WERI-Rb-1 (cell line): ENCODE measurements around the gene PLOD3.

Experiments used
- DNase-seq: peaks from one replicate; pipeline ENCODE4 v3.0.0-alpha.2; 2020
- H3K27ac ChIP-seq: fragments of 250-450 bp; sonication (Bioruptor Pico); 2 replicates; pipeline ENCODE4 v1.5.1; 2020; ENCODE audit warnings: mild to moderate bottlenecking, moderate library complexity
- H3K27me3 ChIP-seq: fragments of 250-450 bp; sonication (Bioruptor Pico); 2 replicates; pipeline ENCODE4 v1.5.1; 2021; ENCODE audit warnings: mild to moderate bottlenecking, low read depth, moderate library complexity; ENCODE audit not compliant: insufficient read depth, severe bottlenecking
- H3K36me3 ChIP-seq: fragments of 250-450 bp; sonication (Bioruptor Pico); 2 replicates; pipeline ENCODE4 v1.5.1; 2020; ENCODE audit warnings: mild to moderate bottlenecking, moderate library complexity
- H3K4me3 ChIP-seq: 2 replicates; pipeline ENCODE4 v1.5.1; 2011; ENCODE audit warnings: low read depth, mild to moderate bottlenecking, control low read depth, low read length
- H3K9me3 ChIP-seq: fragments of 250-450 bp; sonication (Bioruptor Pico); 2 replicates; pipeline ENCODE4 v1.5.1; 2021; ENCODE audit warnings: mild to moderate bottlenecking, moderate library complexity; ENCODE audit not compliant: severe bottlenecking
- TF ChIP-seq, protein P1 (sequence below): IDR thresholded peaks from 2 replicates; pipeline ENCODE4 v1.5.1; 2011; ENCODE audit warnings: low read depth, mild to moderate bottlenecking, control low read depth, inconsistent platforms, low read length

Gene PLOD3

DNA sequence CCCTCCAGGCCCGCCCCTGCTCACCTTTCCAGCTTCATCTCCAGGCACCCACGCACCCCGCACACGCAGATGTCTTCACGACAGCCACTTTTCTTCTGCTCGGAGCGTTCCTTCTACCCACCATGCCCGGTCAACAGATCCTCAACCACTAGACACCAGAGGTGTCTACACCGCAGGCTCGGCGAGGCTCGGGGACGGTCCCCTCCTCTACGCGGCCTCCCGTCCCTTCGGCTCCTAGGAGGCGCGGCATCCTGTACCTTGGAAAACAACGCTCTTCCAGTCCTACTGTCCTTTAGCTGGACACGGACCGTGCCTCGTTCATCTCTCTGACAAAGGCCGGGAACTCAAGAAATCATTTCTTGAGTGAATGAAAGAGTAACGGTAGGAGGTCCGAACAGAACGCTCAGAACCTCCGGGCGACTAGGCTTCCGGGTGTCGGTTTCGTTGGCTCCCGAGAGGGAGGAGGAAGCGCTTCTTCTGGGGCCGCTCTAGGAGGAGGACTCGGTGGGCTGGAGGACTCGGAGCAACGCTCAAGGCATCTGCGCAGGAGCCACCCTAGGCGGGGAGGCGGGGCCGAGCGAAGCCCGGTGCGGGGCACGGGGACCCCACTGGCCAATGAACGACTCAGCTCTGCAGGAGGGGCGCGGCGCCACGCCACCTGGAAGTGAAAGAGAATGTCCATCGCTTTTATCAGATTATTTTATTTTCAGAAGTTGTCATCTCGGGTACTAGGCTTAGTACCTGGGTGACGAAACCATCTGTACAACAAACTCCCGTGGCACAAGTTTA lies 34.7 kb upstream of the PLOD3 start:
- H3K9me3 ChIP-seq, result no peaks in the 10 kb centered on the region
- H3K27me3 ChIP-seq, result peaks cover 39% of the 10 kb centered on the region
- peak overlapping the region; percentile 72 for H3K4me3 ChIP-seq
- H3K27ac ChIP-seq, result peak overlapping the region; percentile 75
- peak; percentile 99 for DNase-seq
- TF ChIP-seq, protein P1, sequence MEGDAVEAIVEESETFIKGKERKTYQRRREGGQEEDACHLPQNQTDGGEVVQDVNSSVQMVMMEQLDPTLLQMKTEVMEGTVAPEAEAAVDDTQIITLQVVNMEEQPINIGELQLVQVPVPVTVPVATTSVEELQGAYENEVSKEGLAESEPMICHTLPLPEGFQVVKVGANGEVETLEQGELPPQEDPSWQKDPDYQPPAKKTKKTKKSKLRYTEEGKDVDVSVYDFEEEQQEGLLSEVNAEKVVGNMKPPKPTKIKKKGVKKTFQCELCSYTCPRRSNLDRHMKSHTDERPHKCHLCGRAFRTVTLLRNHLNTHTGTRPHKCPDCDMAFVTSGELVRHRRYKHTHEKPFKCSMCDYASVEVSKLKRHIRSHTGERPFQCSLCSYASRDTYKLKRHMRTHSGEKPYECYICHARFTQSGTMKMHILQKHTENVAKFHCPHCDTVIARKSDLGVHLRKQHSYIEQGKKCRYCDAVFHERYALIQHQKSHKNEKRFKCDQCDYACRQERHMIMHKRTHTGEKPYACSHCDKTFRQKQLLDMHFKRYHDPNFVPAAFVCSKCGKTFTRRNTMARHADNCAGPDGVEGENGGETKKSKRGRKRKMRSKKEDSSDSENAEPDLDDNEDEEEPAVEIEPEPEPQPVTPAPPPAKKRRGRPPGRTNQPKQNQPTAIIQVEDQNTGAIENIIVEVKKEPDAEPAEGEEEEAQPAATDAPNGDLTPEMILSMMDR, result no peak
- H3K36me3 ChIP-seq, result peaks cover 10% of the 10 kb centered on the region

DNA sequence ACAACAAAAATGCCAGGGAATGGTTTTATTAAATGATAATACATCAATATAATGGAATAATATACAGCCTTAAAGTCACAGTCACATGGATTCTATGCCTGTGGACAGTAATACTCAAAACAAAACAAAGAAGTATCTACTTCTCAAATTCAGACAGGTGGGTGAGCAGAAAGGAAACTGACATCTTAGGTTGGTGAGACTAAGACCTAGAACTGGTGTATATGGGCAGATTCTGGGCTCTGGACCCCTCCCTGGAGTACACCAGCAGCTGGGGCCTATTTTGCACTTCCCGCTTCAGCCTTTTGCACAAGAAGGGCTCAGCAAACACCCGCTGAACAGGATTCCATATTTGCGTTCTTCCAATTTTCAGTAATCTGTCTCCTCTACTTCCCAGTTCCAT lies 32.9 kb upstream of the PLOD3 start:
- TF ChIP-seq, protein P1, result no peak
- H3K9me3 ChIP-seq, result no peaks in the 10 kb centered on the region
- no peak for DNase-seq
- peaks cover 24% of the 10 kb centered on the region for H3K27me3 ChIP-seq
- H3K4me3 ChIP-seq, result no peak overlapping the region
- H3K27ac ChIP-seq, result no peak overlapping the region
- H3K36me3 ChIP-seq, result peaks cover 16% of the 10 kb centered on the region

DNA sequence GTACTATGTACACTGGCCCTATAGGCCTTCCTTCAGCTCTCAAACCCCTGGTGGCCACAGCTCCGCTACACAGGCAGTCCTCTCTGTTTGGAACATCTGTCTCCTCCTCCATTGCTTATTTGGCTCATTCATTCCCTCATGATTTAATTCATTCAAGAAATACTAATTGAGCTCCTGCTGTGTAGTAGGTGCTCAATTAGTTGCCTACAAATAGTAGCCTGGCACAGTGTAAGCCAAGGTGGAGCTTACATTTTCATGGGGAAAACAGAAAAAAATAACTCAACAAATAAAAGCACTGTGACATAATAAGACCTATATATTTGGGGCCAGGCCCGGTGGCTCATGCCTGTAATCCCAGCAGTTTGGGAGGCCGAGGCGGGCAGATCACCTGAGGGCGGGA lies 30.9 kb upstream of the PLOD3 start:
- Histone ChIP-seq H3K27me3 (peaks cover 9% of the 10 kb centered on the region), H3K9me3 (no peaks in the 10 kb centered on the region), H3K36me3 (peaks cover 21% of the 10 kb centered on the region), H3K4me3 (no peak overlapping the region), H3K27ac (no peak overlapping the region)
- TF ChIP-seq, protein P1, result no peak
- DNase-seq, result no peak

DNA sequence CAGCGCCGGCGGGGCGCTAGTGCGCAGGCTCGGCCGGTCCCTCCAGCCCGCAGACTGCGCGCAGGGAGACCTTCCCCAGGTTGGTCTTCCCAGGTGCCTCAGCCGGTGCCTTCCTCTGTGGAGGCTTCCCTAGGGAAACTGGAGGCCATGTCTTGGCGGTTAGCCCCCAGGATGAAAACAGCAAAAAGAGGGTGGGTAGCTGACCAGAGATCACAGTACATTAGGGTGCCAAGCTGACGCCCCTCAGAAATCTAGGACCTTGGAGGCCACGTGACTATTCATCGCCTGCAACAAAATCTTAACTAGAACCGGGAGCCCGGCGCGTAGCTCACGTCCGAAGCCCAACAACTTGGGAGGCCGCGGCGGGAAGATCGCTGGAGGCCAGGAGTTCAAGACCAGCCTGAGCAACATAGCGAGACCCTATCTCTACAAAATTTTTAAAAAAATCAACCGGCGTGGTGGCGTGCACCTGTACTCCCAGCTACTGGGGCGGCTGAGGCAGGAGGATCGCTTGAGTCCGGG lies 27.8 kb upstream of the PLOD3 start:
- peak overlapping the region; percentile 86 for H3K27ac ChIP-seq
- peak overlapping the region; percentile 78 for H3K4me3 ChIP-seq
- no peaks in the 10 kb centered on the region for H3K9me3 ChIP-seq
- no peak for DNase-seq
- H3K27me3 ChIP-seq, result no peaks in the 10 kb centered on the region
- peaks cover 20% of the 10 kb centered on the region for H3K36me3 ChIP-seq
- TF ChIP-seq, protein P1, result no peak

DNA sequence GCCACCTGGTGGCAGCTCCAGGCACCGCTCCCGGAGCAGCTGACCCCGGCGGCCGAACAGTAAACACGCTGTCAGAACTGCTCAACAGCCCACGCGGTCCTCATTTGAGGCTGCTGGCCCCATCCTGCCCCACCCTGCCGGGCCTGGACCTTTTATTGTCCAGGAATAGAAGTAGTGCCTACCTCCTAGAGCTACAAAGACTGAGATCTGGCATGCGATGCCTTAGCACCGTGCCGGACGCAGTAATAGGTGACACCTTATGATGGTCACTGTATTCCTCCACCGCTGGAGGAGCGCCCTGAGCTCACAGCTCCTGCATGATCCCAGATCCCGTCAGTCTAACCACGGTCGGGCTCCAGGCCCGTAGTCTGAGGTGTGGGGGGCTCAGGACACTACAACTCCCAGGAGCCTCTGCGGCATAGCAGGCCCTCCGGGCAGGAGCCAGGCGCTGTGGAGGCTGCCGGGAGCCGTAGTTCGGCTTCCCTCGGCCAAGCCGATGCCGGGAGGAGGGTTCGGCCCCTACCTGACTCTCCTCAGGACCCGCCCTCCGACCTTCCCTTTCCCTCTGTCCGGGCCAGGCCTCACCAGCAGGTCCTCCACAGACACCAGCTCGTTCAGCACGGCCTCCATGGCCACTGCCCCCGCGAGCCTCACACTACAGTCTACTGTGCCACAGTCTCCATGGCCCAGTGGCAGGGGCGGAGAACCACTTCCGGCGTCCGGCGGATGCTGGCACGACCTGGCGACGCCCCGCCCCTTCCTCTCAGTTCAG lies 27.2 kb upstream of the PLOD3 start, which contains the start of gene FIS1:
TSS of gene FIS1 (minus strand) at position 707 of the 772 bp plus-strand sequence. CDS start at position 630, 77 bp downstream.
- Histone ChIP-seq H3K36me3 (peaks cover 26% of the 10 kb centered on the region), H3K4me3 (peak within 1 kb of the TSS; percentile 78), H3K27me3 (no peaks in the 10 kb centered on the region), H3K27ac (peak within 1 kb of the TSS; percentile 86), H3K9me3 (no peaks in the 10 kb centered on the region)
- DNase-seq, result peak; percentile 94
- TF ChIP-seq, protein P1, result peak; percentile 88
